Mammary epithelial cell (primary cell): Measurements from ENCODE around the gene ADAMTS7.

ENCODE experiments used
- EZH2 ChIP-seq: IDR thresholded peaks from 2 replicates; pipeline ENCODE4 v1.6.1; 2012; ENCODE audit warnings: low read length, inconsistent platforms, borderline replicate concordance
- TF ChIP-seq, protein P1 (sequence below), 2 donors: IDR thresholded peaks in 1 of 2; conservative IDR thresholded peaks in 1 of 2; 2 replicates each; pipeline ENCODE4 v1.5.1; 2011 to 2012; ENCODE audit warnings: inconsistent platforms in 2 of 2, low read length in 2 of 2, mild to moderate bottlenecking in 2 of 2, control low read depth in 1 of 2, low read depth in 1 of 2; ENCODE audit not compliant: insufficient read depth in 1 of 2; ENCODE audit errors: extremely low read depth in 1 of 2

DNA sequence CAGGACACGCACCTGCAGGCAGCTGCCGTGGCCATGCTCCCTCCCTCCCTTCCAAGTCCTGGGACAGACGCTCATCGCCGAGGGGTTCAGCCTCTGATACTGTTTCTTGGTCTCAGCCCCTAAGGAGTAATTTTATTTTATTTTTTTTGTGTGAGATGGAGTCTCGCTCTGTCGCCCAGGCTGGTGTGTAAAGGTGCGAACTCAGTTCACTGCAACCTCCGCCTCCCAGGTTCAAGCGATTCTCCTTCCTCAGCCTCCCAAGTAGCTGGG, 53.7 kb downstream of the ADAMTS7 start:
- TF ChIP-seq, protein P1, sequence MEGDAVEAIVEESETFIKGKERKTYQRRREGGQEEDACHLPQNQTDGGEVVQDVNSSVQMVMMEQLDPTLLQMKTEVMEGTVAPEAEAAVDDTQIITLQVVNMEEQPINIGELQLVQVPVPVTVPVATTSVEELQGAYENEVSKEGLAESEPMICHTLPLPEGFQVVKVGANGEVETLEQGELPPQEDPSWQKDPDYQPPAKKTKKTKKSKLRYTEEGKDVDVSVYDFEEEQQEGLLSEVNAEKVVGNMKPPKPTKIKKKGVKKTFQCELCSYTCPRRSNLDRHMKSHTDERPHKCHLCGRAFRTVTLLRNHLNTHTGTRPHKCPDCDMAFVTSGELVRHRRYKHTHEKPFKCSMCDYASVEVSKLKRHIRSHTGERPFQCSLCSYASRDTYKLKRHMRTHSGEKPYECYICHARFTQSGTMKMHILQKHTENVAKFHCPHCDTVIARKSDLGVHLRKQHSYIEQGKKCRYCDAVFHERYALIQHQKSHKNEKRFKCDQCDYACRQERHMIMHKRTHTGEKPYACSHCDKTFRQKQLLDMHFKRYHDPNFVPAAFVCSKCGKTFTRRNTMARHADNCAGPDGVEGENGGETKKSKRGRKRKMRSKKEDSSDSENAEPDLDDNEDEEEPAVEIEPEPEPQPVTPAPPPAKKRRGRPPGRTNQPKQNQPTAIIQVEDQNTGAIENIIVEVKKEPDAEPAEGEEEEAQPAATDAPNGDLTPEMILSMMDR (conservative IDR thresholded peaks at IDR 0.05 in 1 of 2, IDR thresholded peaks at IDR 0.05 in 1 of 2; ENCODE audit: extremely low read depth in 1 of 2, insufficient read depth in 1 of 2, low read depth in 1 of 2, low read length in 2 of 2): no peak
- TF ChIP-seq EZH2: no peak
